ENCODE data around the gene POU3F2.

The POU3F2 gene

GRCh38 chr6:98833057-98833306 lies 1.4 kb upstream of the POU3F2 start:
- peaks cover 11% of the 10 kb centered on the region; the same call in 1 of the 2 replicates for H3K27me3 ChIP-seq (replicated peaks; ENCODE audit: insufficient read depth, low read length)
- H4K20me1 ChIP-seq (ENCODE audit: insufficient read depth, low read length) = no peaks in the 10 kb centered on the region
- H3K27ac ChIP-seq (ENCODE audit: low read length) = no peak overlapping the region
- H3K9ac ChIP-seq (ENCODE audit: low read length) = no peak overlapping the region
- H2AFZ ChIP-seq (ENCODE audit: low read length) = no peak overlapping the region
- peak overlapping the region; percentile 77; the same call in 1 of the 2 replicates for H3K4me2 ChIP-seq (ENCODE audit: low read depth, low read length)
- no peak for TF ChIP-seq EZH2 (optimal IDR thresholded peaks at IDR 0.05; ENCODE audit: low read depth, low read length)
- no peak for TF ChIP-seq CTCF (IDR thresholded peaks at IDR 0.05; ENCODE audit: low read length)
- TF ChIP-seq EZH2phosphoT487 (IDR thresholded peaks at IDR 0.05; ENCODE audit: low read length) = no peak
- H3K4me3 ChIP-seq (ENCODE audit: low read length) = no peak overlapping the region
- DNase-seq = no peak
- no peaks in the 10 kb centered on the region for H3K79me2 ChIP-seq (ENCODE audit: low read length)
- H3K4me1 ChIP-seq (ENCODE audit: low read length) = no peaks in the 10 kb centered on the region
- H3F3A ChIP-seq (ENCODE audit: insufficient read depth, low read length) = 0 out of 2 replicates have a peak, but pooled peaks cover 5% of the 10 kb centered on the region
- no peaks in the 10 kb centered on the region for H3K9me2 ChIP-seq (replicated peaks; ENCODE audit: insufficient read depth, low read length)
- H3K9me3 ChIP-seq (replicated peaks; ENCODE audit: insufficient read depth, low read length) = no peaks in the 10 kb centered on the region
- no peaks in the 10 kb centered on the region for H3K36me3 ChIP-seq (replicated peaks; ENCODE audit: insufficient read depth, low read length)

DNA sequence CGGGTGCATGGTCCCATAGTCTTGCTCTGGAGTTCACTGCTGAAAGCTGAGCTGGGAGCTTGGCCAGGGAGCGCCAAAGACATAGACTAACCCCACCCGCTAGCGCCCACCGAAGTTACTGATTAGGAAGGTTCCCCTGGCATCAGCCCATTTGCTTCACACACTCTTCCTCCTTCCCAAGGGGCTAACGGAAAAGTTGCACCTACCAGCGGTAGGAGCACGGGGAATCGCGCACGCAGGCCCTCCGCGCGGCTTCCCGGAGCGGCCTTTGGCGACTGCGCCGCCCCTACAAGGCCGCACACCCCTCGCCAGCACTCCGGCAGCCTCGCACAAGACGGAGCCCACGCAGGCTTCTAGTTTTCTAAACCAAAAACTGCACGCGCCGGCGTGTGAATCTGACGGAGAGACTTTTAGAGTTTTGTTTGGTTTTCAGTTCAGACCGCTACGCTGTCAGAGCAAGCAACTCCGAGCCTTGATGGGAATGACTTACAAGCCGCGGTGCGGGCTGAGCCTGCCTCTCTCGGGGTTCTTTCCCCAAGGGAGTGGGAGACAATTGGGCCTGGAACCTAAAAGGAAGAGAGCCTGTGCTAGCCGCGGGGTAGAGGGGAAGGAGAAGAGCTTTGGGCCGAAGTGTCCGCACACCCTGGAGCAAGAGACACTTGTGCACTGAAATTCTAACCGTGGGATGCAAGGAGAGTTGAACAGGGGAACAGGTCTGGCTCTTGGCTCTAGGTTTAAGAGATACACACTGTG lies 891 bp upstream of the POU3F2 start:
- H3K9me2 ChIP-seq (replicated peaks; ENCODE audit: insufficient read depth, low read length) = no peaks in the 10 kb centered on the region
- H3K79me2 ChIP-seq (ENCODE audit: low read length) = no peaks in the 10 kb centered on the region
- H3K9me3 ChIP-seq (replicated peaks; ENCODE audit: insufficient read depth, low read length) = no peaks in the 10 kb centered on the region
- no peaks in the 10 kb centered on the region for H4K20me1 ChIP-seq (ENCODE audit: insufficient read depth, low read length)
- H3F3A ChIP-seq (ENCODE audit: insufficient read depth, low read length) = 0 out of 2 replicates have a peak, but pooled peaks cover 5% of the 10 kb centered on the region
- no peaks in the 10 kb centered on the region for H3K36me3 ChIP-seq (replicated peaks; ENCODE audit: insufficient read depth, low read length)
- no peaks in the 10 kb centered on the region for H3K4me1 ChIP-seq (ENCODE audit: low read length)
- H2AFZ ChIP-seq (ENCODE audit: low read length) = peak overlapping the region; percentile 83
- no peak overlapping the region for H3K9ac ChIP-seq (ENCODE audit: low read length)
- H3K4me3 ChIP-seq (ENCODE audit: low read length) = peak overlapping the region; percentile 72
- peaks cover 11% of the 10 kb centered on the region; the same call in 1 of the 2 replicates for H3K27me3 ChIP-seq (replicated peaks; ENCODE audit: insufficient read depth, low read length)
- no peak for TF ChIP-seq CTCF (IDR thresholded peaks at IDR 0.05; ENCODE audit: low read length)
- TF ChIP-seq EZH2 (optimal IDR thresholded peaks at IDR 0.05; ENCODE audit: low read depth, low read length) = no peak
- TF ChIP-seq EZH2phosphoT487 (IDR thresholded peaks at IDR 0.05; ENCODE audit: low read length) = no peak
- no peak overlapping the region for H3K27ac ChIP-seq (ENCODE audit: low read length)
- peak overlapping the region; percentile 77 for H3K4me2 ChIP-seq (ENCODE audit: low read depth, low read length)
- DNase-seq = peak; percentile 11

GRCh38 chr6:98835149-98836024 lies 1.0 kb downstream of the POU3F2 start:
- TF ChIP-seq CTCF (IDR thresholded peaks at IDR 0.05; ENCODE audit: low read length) (no peak), EZH2phosphoT487 (IDR thresholded peaks at IDR 0.05; ENCODE audit: low read length) (no peak), EZH2 (optimal IDR thresholded peaks at IDR 0.05; ENCODE audit: low read depth, low read length) (no peak)
- Histone ChIP-seq H3K9me2 (replicated peaks; ENCODE audit: insufficient read depth, low read length) (no peaks in the 10 kb centered on the region), H3F3A (ENCODE audit: insufficient read depth, low read length) (0 out of 2 replicates have a peak, but pooled peaks cover 5% of the 10 kb centered on the region), H3K4me1 (ENCODE audit: low read length) (no peaks in the 10 kb centered on the region), H2AFZ (ENCODE audit: low read length) (0 out of 2 replicates have a peak overlapping the region, but pooled peaks have one; percentile 31), H3K27me3 (replicated peaks; ENCODE audit: insufficient read depth, low read length) (peaks cover 11% of the 10 kb centered on the region; the same call in 1 of the 2 replicates), H4K20me1 (ENCODE audit: insufficient read depth, low read length) (no peaks in the 10 kb centered on the region), H3K79me2 (ENCODE audit: low read length) (no peaks in the 10 kb centered on the region), H3K4me3 (ENCODE audit: low read length) (peak overlapping the region; percentile 57), H3K9ac (ENCODE audit: low read length) (no peak overlapping the region), H3K27ac (ENCODE audit: low read length) (no peak overlapping the region), H3K36me3 (replicated peaks; ENCODE audit: insufficient read depth, low read length) (no peaks in the 10 kb centered on the region), H3K4me2 (ENCODE audit: low read depth, low read length) (peak overlapping the region; percentile 88), H3K9me3 (replicated peaks; ENCODE audit: insufficient read depth, low read length) (no peaks in the 10 kb centered on the region)
- DNase-seq = peak; percentile 12

Data from MM.1S (cell line).